Activated B cell treated with CpG ODN at 0.5 μM for 24 hours (primary cell): ENCODE measurements around the gene EFCAB12. TPM values are rescaled to one million over a fixed set of nuclear protein-coding genes. Genes with fewer than 3 reads are reported as not detected.

ENCODE experiments used
- ATAC-seq: fragments of 200-7000 bp; cut with Tn5 transposase; one replicate; pipeline ENCODE4 v1.10.0; 2021; ENCODE audit warnings: low read depth, mild to moderate bottlenecking, moderate library complexity
- CTCF ChIA-PET: fragments of 350-600 bp; sonication (Branson Sonifier 250); formaldehyde crosslinking; loops from one replicate; lab custom pipeline; 2021; ENCODE audit warnings: antibody characterized with exemption; lab: Charles Lee
- POLR2A ChIA-PET: fragments of 350-600 bp; sonication (Branson Sonifier 250); formaldehyde crosslinking; loops from one replicate; lab custom pipeline; 2021; ENCODE audit warnings: antibody characterized with exemption; lab: Charles Lee
- DNase-seq: peaks from one replicate; pipeline ENCODE4 v3.0.0; 2022
- H3K27ac Mint-ChIP-seq: one replicate; pipeline ENCODE4 v1.8.0; 2020; ENCODE audit warnings: mixed read lengths
- H3K27me3 Mint-ChIP-seq: one replicate; pipeline ENCODE4 v1.8.0; 2021; ENCODE audit warnings: mixed read lengths
- H3K36me3 Mint-ChIP-seq: one replicate; pipeline ENCODE4 v1.8.0; 2021; ENCODE audit warnings: low read depth, mixed read lengths
- H3K4me1 Mint-ChIP-seq: one replicate; pipeline ENCODE4 v1.8.0; 2021; ENCODE audit warnings: mixed read lengths
- H3K4me3 Mint-ChIP-seq: one replicate; pipeline ENCODE4 v1.8.0; 2020; ENCODE audit warnings: mild to moderate bottlenecking, mixed read lengths
- H3K9me3 Mint-ChIP-seq: one replicate; pipeline ENCODE4 v1.8.0; 2020; ENCODE audit warnings: mixed read lengths
- intact Hi-C: fragments of 100-400 bp; cut with micrococcal nuclease; formaldehyde crosslinking; loops from one replicate; pipeline ENCODE4 v1.15.1; 2024
- total RNA-seq: library from RNA; stranded (reverse); gene quantifications from 2 replicates; pipeline ENCODE4 v1.2.3, GENCODE V29; 2022
- TF ChIP-seq, protein P1 (sequence below): fragments of 200-600 bp; IDR thresholded peaks from one replicate; pipeline ENCODE4 v1.8.0; 2022; ENCODE audit warnings: antibody characterized with exemption, mild to moderate bottlenecking

The EFCAB12 gene
- total RNA-seq, 1 donor from 2014 or later: 1.8 TPM

DNA sequence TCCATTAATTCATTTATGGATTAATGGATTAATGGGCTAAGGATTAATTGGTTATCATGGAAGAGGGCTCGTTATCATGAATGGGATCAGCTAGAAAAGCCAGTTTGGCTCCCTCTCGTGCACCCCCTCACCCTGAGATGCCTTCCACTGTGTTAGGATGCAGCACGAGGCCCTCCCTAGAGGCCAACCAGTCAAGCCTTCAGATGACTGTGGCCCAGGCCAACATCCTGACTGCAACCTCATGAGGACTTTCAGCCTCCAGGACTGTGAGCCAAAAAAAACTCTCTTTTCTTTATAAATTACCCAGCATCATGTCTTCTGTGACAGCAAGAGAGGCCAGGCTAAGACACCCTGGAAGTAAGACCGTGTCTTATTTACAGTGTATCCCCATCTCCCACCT is 9.0 kb downstream of the EFCAB12 start:
- POLR2A ChIA-PET: no interaction called here
- TF ChIP-seq, protein P1, sequence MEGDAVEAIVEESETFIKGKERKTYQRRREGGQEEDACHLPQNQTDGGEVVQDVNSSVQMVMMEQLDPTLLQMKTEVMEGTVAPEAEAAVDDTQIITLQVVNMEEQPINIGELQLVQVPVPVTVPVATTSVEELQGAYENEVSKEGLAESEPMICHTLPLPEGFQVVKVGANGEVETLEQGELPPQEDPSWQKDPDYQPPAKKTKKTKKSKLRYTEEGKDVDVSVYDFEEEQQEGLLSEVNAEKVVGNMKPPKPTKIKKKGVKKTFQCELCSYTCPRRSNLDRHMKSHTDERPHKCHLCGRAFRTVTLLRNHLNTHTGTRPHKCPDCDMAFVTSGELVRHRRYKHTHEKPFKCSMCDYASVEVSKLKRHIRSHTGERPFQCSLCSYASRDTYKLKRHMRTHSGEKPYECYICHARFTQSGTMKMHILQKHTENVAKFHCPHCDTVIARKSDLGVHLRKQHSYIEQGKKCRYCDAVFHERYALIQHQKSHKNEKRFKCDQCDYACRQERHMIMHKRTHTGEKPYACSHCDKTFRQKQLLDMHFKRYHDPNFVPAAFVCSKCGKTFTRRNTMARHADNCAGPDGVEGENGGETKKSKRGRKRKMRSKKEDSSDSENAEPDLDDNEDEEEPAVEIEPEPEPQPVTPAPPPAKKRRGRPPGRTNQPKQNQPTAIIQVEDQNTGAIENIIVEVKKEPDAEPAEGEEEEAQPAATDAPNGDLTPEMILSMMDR: no peak

GRCh38 chr3:129418041-129418973 is 10.1 kb downstream of the EFCAB12 start:
- no peaks in the 10 kb centered on the region for H3K27me3 Mint-ChIP-seq
- DNase-seq (no peak), ATAC-seq (no peak)
- H3K36me3 Mint-ChIP-seq: no peaks in the 10 kb centered on the region
- CTCF ChIA-PET: no interaction called here
- no peak overlapping the region for H3K4me3 Mint-ChIP-seq
- TF ChIP-seq, protein P1: no peak
- H3K9me3 Mint-ChIP-seq: no peaks in the 10 kb centered on the region
- no peak overlapping the region for H3K27ac Mint-ChIP-seq
- POLR2A ChIA-PET: interaction anchor here (0.6 kb wide), 1 partner anchor 21 kb away, joined by 14 read pairs; no protein-coding TSS in a partner anchor
- intact Hi-C loops: no loop called here
- peaks cover 7% of the 10 kb centered on the region for H3K4me1 Mint-ChIP-seq

More for the DNA sequence above, 9.0 kb downstream of the EFCAB12 start:
- Mint-ChIP-seq H3K4me1 (peaks cover 10% of the 10 kb centered on the region), H3K4me3 (no peak overlapping the region), H3K36me3 (peaks cover 4% of the 10 kb centered on the region), H3K9me3 (peaks cover 3% of the 10 kb centered on the region), H3K27ac (no peak overlapping the region), H3K27me3 (no peaks in the 10 kb centered on the region)
- no peak for ATAC-seq
- CTCF ChIA-PET: no interaction called here
- no peak for DNase-seq
- intact Hi-C loops: no loop called here

- no peak overlapping the region for H3K4me3 Mint-ChIP-seq
- POLR2A ChIA-PET: interaction anchor here (0.8 kb wide), 1 partner anchor 690 kb away, joined by 3 read pairs; no protein-coding TSS in a partner anchor
- peaks cover 11% of the 10 kb centered on the region for H3K4me1 Mint-ChIP-seq
Measured at GRCh38 chr3:129417326-129417725, 11.1 kb downstream of the EFCAB12 start.

GRCh38 chr3:129416415-129416814 is 12.0 kb downstream of the EFCAB12 start:
- H3K27me3 Mint-ChIP-seq: no peaks in the 10 kb centered on the region
- peaks cover 11% of the 10 kb centered on the region for H3K4me1 Mint-ChIP-seq
- ChIA-PET POLR2A (interaction anchor here (0.6 to 0.8 kb wide), 2 partner anchors 456 to 689 kb away, joined by 3 to 11 read pairs; no protein-coding TSS in a partner anchor), CTCF (no interaction called here)
- no peaks in the 10 kb centered on the region for H3K36me3 Mint-ChIP-seq
- H3K27ac Mint-ChIP-seq: no peak overlapping the region
- DNase-seq: no peak
- H3K4me3 Mint-ChIP-seq: no peak overlapping the region
- no peak for ATAC-seq
- H3K9me3 Mint-ChIP-seq: no peaks in the 10 kb centered on the region
- TF ChIP-seq, protein P1: no peak
- intact Hi-C loops: no loop called here

More at GRCh38 chr3:129417326-129417725, 11.1 kb downstream of the EFCAB12 start:
- no peak for DNase-seq
- intact Hi-C loops: no loop called here
- CTCF ChIA-PET: no interaction called here
- TF ChIP-seq, protein P1: no peak
- H3K9me3 Mint-ChIP-seq: no peaks in the 10 kb centered on the region
- no peaks in the 10 kb centered on the region for H3K36me3 Mint-ChIP-seq
- H3K27ac Mint-ChIP-seq: no peak overlapping the region
- H3K27me3 Mint-ChIP-seq: no peaks in the 10 kb centered on the region
- ATAC-seq: no peak

- H3K4me1 Mint-ChIP-seq: peaks cover 11% of the 10 kb centered on the region
- ATAC-seq: no peak
- no peaks in the 10 kb centered on the region for H3K36me3 Mint-ChIP-seq
- no peak for DNase-seq
- intact Hi-C loops: no loop called here
- ChIA-PET CTCF (no interaction called here), POLR2A (interaction anchor here (0.6 kb wide), 1 partner anchor 457 kb away, joined by 11 read pairs; no protein-coding TSS in a partner anchor)
- no peak overlapping the region for H3K27ac Mint-ChIP-seq
- H3K9me3 Mint-ChIP-seq: no peaks in the 10 kb centered on the region
- TF ChIP-seq, protein P1: no peak
- no peaks in the 10 kb centered on the region for H3K27me3 Mint-ChIP-seq
- H3K4me3 Mint-ChIP-seq: no peak overlapping the region
Measured at GRCh38 chr3:129415830-129416229, 12.6 kb downstream of the EFCAB12 start.
